HG03432 (cell line): ENCODE results near the gene DGCR6L.
"Not testable (repeated sequence)": the region's sequence is repeated elsewhere in the genome, so short reads cannot be mapped to it uniquely, and the experiment has no call there.

ENCODE experiments used
- ATAC-seq: cut with Tn5 transposase; IDR thresholded peaks from one replicate; pipeline ENCODE4 v1.9.1; 2021; ENCODE audit warnings: mild to moderate bottlenecking, moderate library complexity; ENCODE audit not compliant: unreplicated experiment

Gene DGCR6L

GRCh38 chr22:20277936-20278635 is 41.8 kb downstream of the DGCR6L start:
- not testable (repeated sequence) for ATAC-seq

DNA sequence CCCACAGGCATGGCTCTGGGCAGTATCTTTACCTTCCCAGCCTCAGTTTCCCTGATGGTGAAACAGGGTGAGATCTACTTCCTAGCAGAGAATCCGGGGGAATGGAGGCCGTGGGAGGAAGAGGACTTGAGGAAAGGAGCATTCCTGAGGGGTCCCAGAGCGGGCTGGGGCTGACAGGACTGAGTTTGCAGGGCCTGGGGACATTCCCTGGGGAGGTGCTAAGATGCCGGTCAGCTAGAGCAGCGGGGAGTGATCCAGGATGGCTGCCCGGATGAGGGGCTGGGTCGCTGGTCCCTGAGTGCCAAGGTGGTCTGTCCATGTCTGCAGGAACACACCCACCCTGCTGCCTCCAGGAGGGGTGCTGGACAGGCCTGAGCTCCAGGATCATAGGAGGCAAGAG is 43.4 kb downstream of the DGCR6L start:
- ATAC-seq, result no peak

- ATAC-seq, result no peak
Observed at GRCh38 chr22:20275836-20276235, 44.0 kb downstream of the DGCR6L start.

DNA sequence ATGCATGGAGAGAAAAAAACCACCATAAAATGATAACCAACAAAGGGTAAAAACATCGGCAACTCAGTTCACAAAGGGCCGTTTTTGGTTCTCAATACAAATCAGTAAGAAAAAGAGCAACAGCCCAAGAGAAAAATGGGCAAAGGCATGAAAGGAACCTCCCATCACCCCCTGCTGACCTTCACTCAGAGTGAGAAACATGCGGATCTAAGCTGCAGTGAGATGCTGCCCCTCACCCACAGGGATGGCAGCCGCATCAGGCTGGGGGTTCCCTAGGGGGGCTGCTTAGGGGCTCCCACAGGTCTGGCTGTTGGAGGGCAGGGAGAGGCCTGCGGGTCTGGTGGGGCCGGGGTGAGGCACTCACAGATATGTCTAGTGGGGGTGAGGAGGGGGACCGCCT is 44.5 kb downstream of the DGCR6L start:
- ATAC-seq, result not testable (repeated sequence)

- not testable (repeated sequence) for ATAC-seq
Observed at GRCh38 chr22:20274374-20274773, 45.5 kb downstream of the DGCR6L start.

DNA sequence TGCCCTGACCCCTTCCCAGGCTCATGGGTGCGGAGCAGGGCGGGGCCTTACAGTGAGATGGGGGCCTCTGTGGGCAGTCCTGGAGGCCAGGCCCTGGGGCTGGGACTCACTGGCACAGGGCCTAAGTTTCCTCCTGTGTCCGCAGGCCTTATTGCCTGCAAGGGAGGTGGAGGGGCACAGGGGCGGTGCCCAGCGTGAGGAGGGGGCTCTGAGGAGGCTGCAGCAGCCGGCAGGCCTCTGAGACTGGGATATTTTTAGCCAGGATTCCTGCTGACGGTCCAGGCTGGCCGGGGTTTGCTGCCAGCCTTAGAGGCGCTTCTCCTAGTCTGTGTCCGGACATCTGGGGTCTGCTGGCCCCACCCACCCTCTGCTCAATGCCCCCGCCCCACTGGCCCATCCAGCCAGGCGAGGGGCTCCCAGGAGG is 46.1 kb downstream of the DGCR6L start:
- ATAC-seq, result no peak

GRCh38 chr22:20272700-20273099 is 47.2 kb downstream of the DGCR6L start:
- no peak for ATAC-seq

- no peak for ATAC-seq
Observed at GRCh38 chr22:20272174-20272573, 47.7 kb downstream of the DGCR6L start.

DNA sequence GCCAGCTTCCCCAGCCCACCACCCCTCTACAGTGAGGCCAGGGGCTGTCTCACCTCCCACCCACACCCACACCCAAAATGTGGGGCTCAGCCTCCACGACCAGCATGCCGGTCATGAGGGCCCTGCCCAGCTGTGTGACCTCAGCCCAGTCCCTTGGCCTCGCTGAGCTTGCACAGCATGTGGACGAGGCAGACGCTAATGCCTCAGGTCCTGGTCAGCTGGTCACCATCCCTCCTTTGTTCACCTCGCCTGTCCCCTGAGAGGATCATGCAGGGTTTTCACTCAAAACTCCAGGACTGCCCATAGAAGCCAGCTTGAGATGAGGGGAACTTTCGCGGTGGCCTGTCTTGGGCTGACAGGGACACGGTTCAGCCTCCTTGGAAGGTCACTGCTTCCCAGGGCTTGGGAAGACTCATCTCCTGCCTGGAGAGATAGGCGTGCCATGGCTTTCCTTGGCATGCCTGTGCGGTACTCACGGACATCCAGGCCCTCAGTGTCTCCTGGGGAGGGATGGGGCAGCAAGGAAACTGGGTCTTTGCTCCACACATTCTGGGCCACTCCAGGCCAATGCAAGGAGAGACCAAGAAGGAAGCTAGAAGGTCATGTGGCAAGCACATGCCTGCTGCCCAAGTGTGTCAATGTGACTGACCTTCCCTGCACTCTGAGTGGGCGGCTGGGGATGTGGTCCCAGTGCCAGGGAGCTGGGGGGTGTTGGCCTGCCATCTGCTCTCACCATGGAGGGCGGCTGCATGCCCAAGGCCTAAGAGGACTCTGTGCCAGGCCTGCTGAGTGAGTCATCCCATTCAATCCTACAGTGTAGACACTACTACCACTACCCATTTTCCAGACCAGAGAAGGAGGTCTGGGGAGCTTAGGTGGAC is 48.5 kb downstream of the DGCR6L start:
- ATAC-seq, result no peak

- not testable (repeated sequence) for ATAC-seq
Observed at GRCh38 chr22:20270190-20271113, 49.4 kb downstream of the DGCR6L start.

- ATAC-seq, result not testable (repeated sequence)
Observed at GRCh38 chr22:20269673-20270072, 50.2 kb downstream of the DGCR6L start.

DNA sequence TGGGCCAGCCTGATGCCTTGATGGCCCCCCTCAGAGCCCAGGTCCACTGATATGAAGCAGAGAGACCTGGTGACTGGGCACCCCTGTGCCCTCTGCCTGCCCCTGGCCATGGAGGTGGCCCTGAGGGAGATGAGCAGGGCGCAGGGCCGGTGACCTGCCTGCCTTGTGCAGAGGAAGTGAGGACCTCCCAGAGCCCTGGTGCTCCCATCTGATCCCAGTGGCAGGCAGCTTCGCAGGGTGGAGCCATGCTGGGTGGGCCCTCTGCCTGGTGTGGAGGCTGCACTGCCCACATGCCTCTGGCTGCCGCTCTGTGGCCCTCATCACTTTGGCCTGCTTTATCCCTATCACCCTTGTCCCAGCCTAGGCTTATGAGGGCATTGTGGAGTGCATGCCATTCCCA is 50.7 kb downstream of the DGCR6L start:
- not testable (repeated sequence) for ATAC-seq

- ATAC-seq, result no peak
Observed at GRCh38 chr22:20268279-20269012, 51.4 kb downstream of the DGCR6L start, which contains the start of gene RTN4R. RTN4R (minus strand) TSS chr22:20268318; CDS start chr22:20268092, 226 bp downstream.

GRCh38 chr22:20267441-20268278 is 52.2 kb downstream of the DGCR6L start:
- ATAC-seq, result no peak

- not testable (repeated sequence) for ATAC-seq
Observed at GRCh38 chr22:20266667-20267440, 53.0 kb downstream of the DGCR6L start.

GRCh38 chr22:20265772-20266666 is 53.8 kb downstream of the DGCR6L start:
- ATAC-seq, result not testable (repeated sequence)
